ENCODE data around the gene TEX52.

Gene TEX52

GRCh38 chr12:2823483-2823882, 33.4 kb downstream of the TEX52 start:
- no peak for FAIRE-seq
- no peak for DNase-seq (ENCODE audit: insufficient read length, low spot score)
- no peak for TF ChIP-seq PAX5 (IDR thresholded peaks at IDR 0.05; ENCODE audit: insufficient read depth, low read length, severe bottlenecking)
- no peak for TF ChIP-seq SPI1 (IDR thresholded peaks at IDR 0.05; ENCODE audit: low read depth, low read length)
- TF ChIP-seq TAF1 (IDR thresholded peaks at IDR 0.05; ENCODE audit: low read depth, low read length) = no peak
- TF ChIP-seq POLR2AphosphoS5 (IDR thresholded peaks at IDR 0.05; ENCODE audit: low read depth, low read length) = no peak
- TF ChIP-seq POLR2A (IDR thresholded peaks at IDR 0.05; ENCODE audit: low read depth, low read length) = no peak
- TF ChIP-seq POU2F2 (IDR thresholded peaks at IDR 0.05; ENCODE audit: low read depth, low read length) = no peak

- no peak for DNase-seq (ENCODE audit: insufficient read length, low spot score)
- no peak for TF ChIP-seq POU2F2 (IDR thresholded peaks at IDR 0.05; ENCODE audit: low read depth, low read length)
- TF ChIP-seq PAX5 (IDR thresholded peaks at IDR 0.05; ENCODE audit: insufficient read depth, low read length, severe bottlenecking) = no peak
- TF ChIP-seq POLR2A (IDR thresholded peaks at IDR 0.05; ENCODE audit: low read depth, low read length) = no peak
- FAIRE-seq = no peak
Observed at GRCh38 chr12:2820432-2820831, 36.4 kb downstream of the TEX52 start.

GRCh38 chr12:2819810-2820209, 37.0 kb downstream of the TEX52 start:
- TF ChIP-seq PAX5 (IDR thresholded peaks at IDR 0.05; ENCODE audit: insufficient read depth, low read length, severe bottlenecking) (no peak), POU2F2 (IDR thresholded peaks at IDR 0.05; ENCODE audit: low read depth, low read length) (no peak), POLR2A (IDR thresholded peaks at IDR 0.05; ENCODE audit: low read depth, low read length) (no peak), TAF1 (IDR thresholded peaks at IDR 0.05; ENCODE audit: low read depth, low read length) (no peak), POLR2AphosphoS5 (IDR thresholded peaks at IDR 0.05; ENCODE audit: low read depth, low read length) (no peak), SPI1 (IDR thresholded peaks at IDR 0.05; ENCODE audit: low read depth, low read length) (no peak)
- DNase-seq (ENCODE audit: insufficient read length, low spot score) (no peak), FAIRE-seq (no peak)

- DNase-seq (ENCODE audit: insufficient read length, low spot score) = peak; percentile 54
- FAIRE-seq = peak; percentile 23
Observed at GRCh38 chr12:2813214-2814185, 43.3 kb downstream of the TEX52 start.

GRCh38 chr12:2812290-2813213, 44.3 kb downstream of the TEX52 start, which contains the start of gene ITFG2:
Gene ITFG2 (plus strand): TSS chr12:2812668. CDS start chr12:2812761, 93 bp downstream.
- TF ChIP-seq SPI1 (IDR thresholded peaks at IDR 0.05; ENCODE audit: low read depth, low read length) (peak; percentile 76), POU2F2 (IDR thresholded peaks at IDR 0.05; ENCODE audit: low read depth, low read length) (peak; percentile 81), POLR2A (IDR thresholded peaks at IDR 0.05; ENCODE audit: low read depth, low read length) (peak; percentile 98), PAX5 (IDR thresholded peaks at IDR 0.05; ENCODE audit: insufficient read depth, low read length, severe bottlenecking) (peak; percentile 29), POLR2AphosphoS5 (IDR thresholded peaks at IDR 0.05; ENCODE audit: low read depth, low read length) (peak; percentile 98), TAF1 (IDR thresholded peaks at IDR 0.05; ENCODE audit: low read depth, low read length) (peak; percentile 88)
- FAIRE-seq (peak; percentile 96), DNase-seq (ENCODE audit: insufficient read length, low spot score) (peak; percentile 83)

More at GRCh38 chr12:2813214-2814185, 43.3 kb downstream of the TEX52 start:
- no peak for TF ChIP-seq PAX5 (IDR thresholded peaks at IDR 0.05; ENCODE audit: insufficient read depth, low read length, severe bottlenecking)
- TF ChIP-seq SPI1 (IDR thresholded peaks at IDR 0.05; ENCODE audit: low read depth, low read length) = peak; percentile 19; the same call in 1 of the 2 replicates

GRCh38 chr12:2811801-2812200, 45.0 kb downstream of the TEX52 start:
- TF ChIP-seq POLR2A (IDR thresholded peaks at IDR 0.05; ENCODE audit: low read depth, low read length) (no peak), POLR2AphosphoS5 (IDR thresholded peaks at IDR 0.05; ENCODE audit: low read depth, low read length) (no peak), PAX5 (IDR thresholded peaks at IDR 0.05; ENCODE audit: insufficient read depth, low read length, severe bottlenecking) (no peak), POU2F2 (IDR thresholded peaks at IDR 0.05; ENCODE audit: low read depth, low read length) (no peak), SPI1 (IDR thresholded peaks at IDR 0.05; ENCODE audit: low read depth, low read length) (no peak), TAF1 (IDR thresholded peaks at IDR 0.05; ENCODE audit: low read depth, low read length) (no peak)
- no peak for DNase-seq (ENCODE audit: insufficient read length, low spot score)
- no peak for FAIRE-seq

GRCh38 chr12:2806700-2807099, 50.1 kb downstream of the TEX52 start:
- FAIRE-seq = no peak
- TF ChIP-seq SPI1 (IDR thresholded peaks at IDR 0.05; ENCODE audit: low read depth, low read length) (no peak), POLR2A (IDR thresholded peaks at IDR 0.05; ENCODE audit: low read depth, low read length) (no peak), PAX5 (IDR thresholded peaks at IDR 0.05; ENCODE audit: insufficient read depth, low read length, severe bottlenecking) (no peak)

GRCh38 chr12:2805143-2805520, 51.7 kb downstream of the TEX52 start:
- no peak for FAIRE-seq
- no peak for DNase-seq (ENCODE audit: insufficient read length, low spot score)
- no peak for TF ChIP-seq TAF1 (IDR thresholded peaks at IDR 0.05; ENCODE audit: low read depth, low read length)
- TF ChIP-seq POU2F2 (IDR thresholded peaks at IDR 0.05; ENCODE audit: low read depth, low read length) = no peak
- no peak for TF ChIP-seq POLR2AphosphoS5 (IDR thresholded peaks at IDR 0.05; ENCODE audit: low read depth, low read length)
- TF ChIP-seq POLR2A (IDR thresholded peaks at IDR 0.05; ENCODE audit: low read depth, low read length) = no peak
- TF ChIP-seq SPI1 (IDR thresholded peaks at IDR 0.05; ENCODE audit: low read depth, low read length) = no peak
- TF ChIP-seq PAX5 (IDR thresholded peaks at IDR 0.05; ENCODE audit: insufficient read depth, low read length, severe bottlenecking) = no peak

More at GRCh38 chr12:2806700-2807099, 50.1 kb downstream of the TEX52 start:
- no peak for DNase-seq (ENCODE audit: insufficient read length, low spot score)

Measured in GM12891 (cell line).